H9 (cell line): ENCODE measurements around the gene SH3RF3. TPM values are rescaled to one million over a fixed set of nuclear protein-coding genes. Genes with fewer than 3 reads are reported as not detected.

ENCODE experiments used
- DNase-seq: peaks from one replicate; pipeline ENCODE4 v3.0.0-alpha.2; 2017
- H2AFZ ChIP-seq: one replicate; pipeline ENCODE4 v1.6.1; 2013; ENCODE audit warnings: mild to moderate bottlenecking, low read length, control low read depth, moderate library complexity
- H2AK5ac ChIP-seq: 2 replicates; pipeline ENCODE4 v1.6.1; 2013; ENCODE audit warnings: low read length, control low read depth, mixed read lengths; ENCODE audit not compliant: insufficient read length
- H2BK120ac ChIP-seq: one replicate; pipeline ENCODE4 v1.6.1; 2013; ENCODE audit warnings: low read depth, mild to moderate bottlenecking, low read length, control low read depth, inconsistent platforms; ENCODE audit not compliant: poor library complexity, severe bottlenecking
- H2BK12ac ChIP-seq: 2 replicates; pipeline ENCODE4 v1.6.1; 2013; ENCODE audit warnings: low read length, control low read depth, mixed read lengths, low read depth; ENCODE audit not compliant: insufficient read length
- H2BK15ac ChIP-seq: 2 replicates; pipeline ENCODE4 v1.6.1; 2013; ENCODE audit warnings: low read depth, low read length, control low read depth
- H2BK20ac ChIP-seq: one replicate; pipeline ENCODE4 v1.6.1; 2013; ENCODE audit warnings: low read depth, mild to moderate bottlenecking, low read length, control low read depth, inconsistent platforms; ENCODE audit not compliant: poor library complexity, severe bottlenecking
- H2BK5ac ChIP-seq: 2 replicates; pipeline ENCODE4 v1.6.1; 2013; ENCODE audit warnings: low read length, control low read depth, mixed read lengths; ENCODE audit not compliant: insufficient read length
- H3K14ac ChIP-seq: 2 replicates; pipeline ENCODE4 v1.6.1; 2013; ENCODE audit warnings: low read length, control low read depth; ENCODE audit not compliant: insufficient read depth
- H3K18ac ChIP-seq: 2 replicates; pipeline ENCODE4 v1.6.1; 2013; ENCODE audit warnings: low read depth, mild to moderate bottlenecking, mixed read lengths, low read length, control low read depth; ENCODE audit not compliant: insufficient read length
- H3K23ac ChIP-seq: 2 replicates; pipeline ENCODE4 v1.6.1; 2013; ENCODE audit warnings: low read length, control low read depth, mixed read lengths, low read depth; ENCODE audit not compliant: insufficient read length
- H3K23me2 ChIP-seq: 2 replicates; pipeline ENCODE4 v1.6.1; 2013; ENCODE audit warnings: low read depth, mild to moderate bottlenecking, mixed read lengths, low read length, control low read depth; ENCODE audit not compliant: insufficient read length, poor library complexity, severe bottlenecking
- H3K27ac ChIP-seq: 2 replicates; pipeline ENCODE4 v1.5.1; 2013; ENCODE audit warnings: low read length, control low read depth, mixed read lengths, low read depth; ENCODE audit not compliant: insufficient read length
- H3K27me3 ChIP-seq: 2 replicates; pipeline ENCODE4 v1.6.1; 2013; ENCODE audit warnings: low read length, control low read depth, inconsistent platforms; ENCODE audit not compliant: insufficient read depth
- H3K4ac ChIP-seq: 2 replicates; pipeline ENCODE4 v1.6.1; 2013; ENCODE audit warnings: low read depth, mild to moderate bottlenecking, control low read depth, inconsistent platforms, low read length, moderate library complexity
- H3K4me1 ChIP-seq: 2 replicates; pipeline ENCODE4 v1.6.1; 2013; ENCODE audit warnings: low read length, control low read depth, inconsistent platforms; ENCODE audit not compliant: insufficient read depth
- H3K4me2 ChIP-seq: 2 replicates; pipeline ENCODE4 v1.6.1; 2013; ENCODE audit warnings: low read length, control low read depth, mixed read lengths; ENCODE audit not compliant: insufficient read length, insufficient read depth
- H3K56ac ChIP-seq: 2 replicates; pipeline ENCODE4 v1.6.1; 2013; ENCODE audit warnings: low read depth, mild to moderate bottlenecking, mixed read lengths, low read length, control low read depth; ENCODE audit not compliant: insufficient read length
- H3K79me1 ChIP-seq: 2 replicates; pipeline ENCODE4 v1.6.1; 2013; ENCODE audit warnings: low read depth, mild to moderate bottlenecking, moderate library complexity, low read length, control low read depth, inconsistent platforms; ENCODE audit not compliant: insufficient read depth, poor library complexity, severe bottlenecking
- H3K79me2 ChIP-seq: 2 replicates; pipeline ENCODE4 v1.6.1; 2013; ENCODE audit warnings: low read length, control low read depth, inconsistent platforms; ENCODE audit not compliant: insufficient read depth
- H3K9ac ChIP-seq: 2 replicates; pipeline ENCODE4 v1.6.1; 2013; ENCODE audit warnings: low read length, control low read depth, mixed read lengths; ENCODE audit not compliant: insufficient read length; ENCODE audit errors: extremely low read depth
- H3K9me3 ChIP-seq: one replicate; pipeline ENCODE4 v1.6.1; 2013; ENCODE audit warnings: low read depth, low read length, inconsistent platforms; ENCODE audit not compliant: control insufficient read depth
- H3T11ph ChIP-seq: one replicate; pipeline ENCODE4 v1.6.1; 2013; ENCODE audit warnings: mild to moderate bottlenecking, low read length, control low read depth, inconsistent platforms
- H4K20me1 ChIP-seq: one replicate; pipeline ENCODE4 v1.6.1; 2013; ENCODE audit not compliant: control insufficient read depth, insufficient read length, insufficient read depth
- H4K5ac ChIP-seq: 2 replicates; pipeline ENCODE4 v1.6.1; 2013; ENCODE audit warnings: low read depth, mild to moderate bottlenecking, mixed read lengths, low read length, control low read depth; ENCODE audit not compliant: insufficient read length
- H4K8ac ChIP-seq: replicated peaks from 2 replicates; pipeline ENCODE4 v1.6.1; 2013; ENCODE audit warnings: low read length, control low read depth, mixed read lengths, low read depth; ENCODE audit not compliant: insufficient read length
- H4K91ac ChIP-seq: 2 replicates; pipeline ENCODE4 v1.6.1; 2013; ENCODE audit warnings: low read depth, mild to moderate bottlenecking, moderate library complexity, mixed read lengths, low read length, control low read depth; ENCODE audit not compliant: insufficient read length
- H3K27ac Mint-ChIP-seq, 3 experiments: 2 replicates in 2 of 3; 3 replicates in 1 of 3; pipeline ENCODE4 v1.8.0; 2020 to 2021; ENCODE audit warnings: mixed read lengths in 3 of 3, mild to moderate bottlenecking in 1 of 3, moderate library complexity in 1 of 3
- H3K27me3 Mint-ChIP-seq: 2 replicates; pipeline ENCODE4 v1.8.0; 2021; ENCODE audit warnings: low read depth, mild to moderate bottlenecking, moderate library complexity, mixed read lengths
- H3K36me3 Mint-ChIP-seq, 3 experiments: 2 replicates in 2 of 3; 3 replicates in 1 of 3; pipeline ENCODE4 v1.8.0; 2020 to 2021; ENCODE audit warnings: low read depth in 3 of 3, mixed read lengths in 3 of 3; ENCODE audit not compliant: insufficient read depth in 1 of 3
- H3K4me1 Mint-ChIP-seq, 2 experiments: 2 replicates each; pipeline ENCODE4 v1.8.0; 2020; ENCODE audit warnings: mixed read lengths in 2 of 2
- H3K4me3 Mint-ChIP-seq, 2 experiments: 2 replicates in 1 of 2; 3 replicates in 1 of 2; pipeline ENCODE4 v1.8.0; 2020 to 2021; ENCODE audit warnings: mild to moderate bottlenecking in 2 of 2, mixed read lengths in 2 of 2, moderate library complexity in 1 of 2
- H3K9me3 Mint-ChIP-seq, 2 experiments: 2 replicates in 1 of 2; 3 replicates in 1 of 2; pipeline ENCODE4 v1.8.0; 2020; ENCODE audit warnings: mild to moderate bottlenecking in 2 of 2, mixed read lengths in 2 of 2, moderate library complexity in 1 of 2
- CTCF ChIP-seq: fragments of 200-600 bp; sonication (generic); conservative IDR thresholded peaks from 3 replicates; pipeline ENCODE4 v1.8.0; 2021; ENCODE audit warnings: antibody characterized with exemption, mild to moderate bottlenecking
- WGBS: extraction: QIAGEN DNeasy Blood & Tissue Kit; methylation state at CpG from one replicate; pipeline ENCODE4 v1.1.7; 2013; ENCODE audit warnings: missing lambda C conversion rate, low lambda C conversion rate, mixed read lengths; ENCODE audit not compliant: insufficient read length; ENCODE audit errors: extremely low coverage; 5-methylcytosine and 5-hydroxymethylcytosine counted together
- total RNA-seq: library from RNA; stranded (reverse); gene quantifications from 2 replicates; pipeline ENCODE4 v1.2.1, GENCODE V29; 2021

The SH3RF3 gene
- total RNA-seq, 1 experiment from 2014 or later, result 0.46 TPM

GRCh38 chr2:109440499-109441156, 311.6 kb downstream of the SH3RF3 start:
- Histone ChIP-seq H3K14ac (no peak overlapping the region), H2AK5ac (no peak overlapping the region), H3K56ac (no peak overlapping the region), H3K27me3 (no peaks in the 10 kb centered on the region), H2BK120ac (no peak overlapping the region), H3K79me2 (no peaks in the 10 kb centered on the region), H2BK12ac (no peak overlapping the region), H3K4me1 (no peaks in the 10 kb centered on the region), H2BK15ac (no peak overlapping the region), H3K9me3 (peaks cover 5% of the 10 kb centered on the region), H4K20me1 (no peaks in the 10 kb centered on the region), H4K8ac (no peak overlapping the region), H3K18ac (no peak overlapping the region), H3K4me2 (no peak overlapping the region), H3K23me2 (no peaks in the 10 kb centered on the region), H4K5ac (no peak overlapping the region), H3K9ac (no peak overlapping the region), H3K4ac (no peak overlapping the region), H3T11ph (no peak overlapping the region), H2AFZ (no peak overlapping the region), H4K91ac (no peak overlapping the region), H2BK5ac (no peak overlapping the region), H3K27ac (no peak overlapping the region), H2BK20ac (no peak overlapping the region), H3K79me1 (no peaks in the 10 kb centered on the region), H3K23ac (no peak overlapping the region)
- Mint-ChIP-seq H3K36me3 (peaks cover 7 to 24% (median 14%) of the 10 kb centered on the region in 3 experiments), H3K9me3 (peaks cover 40 to 42% of the 10 kb centered on the region in 2 experiments), H3K27me3 (peaks cover 4% of the 10 kb centered on the region), H3K27ac (no peak overlapping the region), H3K4me1 (peaks cover 6 to 10% of the 10 kb centered on the region in 2 experiments; a peak in 3 of 4 replicates), H3K4me3 (no peak overlapping the region)
- DNase-seq, result no peak
- TF ChIP-seq CTCF, result no peak
- WGBS, result no CpG with 5 or more reads among the region's 4 CpGs
